Measurements from ENCODE around the gene SNTN.
"Not testable (repeated sequence)": the region's sequence is repeated elsewhere in the genome, so short reads cannot be mapped to it uniquely, and the experiment has no call there.

The SNTN gene

GRCh38 chr3:63652066-63652725, at the start of gene SNTN:
TSS of gene SNTN (plus strand) at chr3:63652675. CDS start at chr3:63652688, 13 bp downstream.
- DNase-seq (ENCODE audit: low spot score), result no peak

- DNase-seq (ENCODE audit: low spot score), result no peak
These were observed 44.8 kb upstream of the SNTN start for GRCh38 chr3:63607716-63608115.

- no peak for DNase-seq (ENCODE audit: low spot score)
These were observed 43.1 kb upstream of the SNTN start for GRCh38 chr3:63609408-63609807.

- no peak for DNase-seq (ENCODE audit: low spot score)
These were observed 42.6 kb upstream of the SNTN start for GRCh38 chr3:63609834-63610233.

GRCh38 chr3:63611382-63611781, 41.1 kb upstream of the SNTN start:
- DNase-seq (ENCODE audit: low spot score), result no peak

- no peak for DNase-seq (ENCODE audit: low spot score)
These were observed 38.9 kb upstream of the SNTN start for GRCh38 chr3:63613561-63613960.

GRCh38 chr3:63617391-63617790, 35.1 kb upstream of the SNTN start:
- no peak for DNase-seq (ENCODE audit: low spot score)

- no peak for DNase-seq (ENCODE audit: low spot score)
These were observed 27.4 kb upstream of the SNTN start for GRCh38 chr3:63624941-63625560.

GRCh38 chr3:63631670-63632069, 20.8 kb upstream of the SNTN start:
- DNase-seq (ENCODE audit: low spot score), result no peak

- no peak for DNase-seq (ENCODE audit: low spot score)
These were observed 17.3 kb upstream of the SNTN start for GRCh38 chr3:63635186-63635585.

- no peak for DNase-seq (ENCODE audit: low spot score)
These were observed 12.7 kb upstream of the SNTN start for GRCh38 chr3:63639806-63640205.

GRCh38 chr3:63642488-63642887, 10.0 kb upstream of the SNTN start:
- no peak for DNase-seq (ENCODE audit: low spot score)

GRCh38 chr3:63644212-63644797, 8.2 kb upstream of the SNTN start:
- DNase-seq (ENCODE audit: low spot score), result no peak

- not testable (repeated sequence) for DNase-seq (ENCODE audit: low spot score)
These were observed 7.3 kb upstream of the SNTN start for GRCh38 chr3:63644928-63645781.

GRCh38 chr3:63654211-63654610, 1.7 kb downstream of the SNTN start:
- no peak for DNase-seq (ENCODE audit: low spot score)

GRCh38 chr3:63654931-63655330, 2.5 kb downstream of the SNTN start:
- no peak for DNase-seq (ENCODE audit: low spot score)

GRCh38 chr3:63655519-63655918, 3.0 kb downstream of the SNTN start:
- no peak for DNase-seq (ENCODE audit: low spot score)

- DNase-seq (ENCODE audit: low spot score), result no peak
These were observed 4.3 kb downstream of the SNTN start for GRCh38 chr3:63656786-63657185.

GRCh38 chr3:63661242-63661641, 8.8 kb downstream of the SNTN start:
- DNase-seq (ENCODE audit: low spot score), result no peak

- no peak for DNase-seq (ENCODE audit: low spot score)
These were observed 9.5 kb downstream of the SNTN start for GRCh38 chr3:63662011-63662410.

- DNase-seq (ENCODE audit: low spot score), result no peak
These were observed 10.0 kb downstream of the SNTN start for GRCh38 chr3:63662500-63662899.

- DNase-seq (ENCODE audit: low spot score), result no peak
These were observed 18.1 kb downstream of the SNTN start for GRCh38 chr3:63670544-63670943.

GRCh38 chr3:63673111-63673510, 20.6 kb downstream of the SNTN start:
- no peak for DNase-seq (ENCODE audit: low spot score)
